Vagina (tissue), 2 donors: Measurements from ENCODE around the gene TXNL1. TPM values are rescaled to one million over a fixed set of nuclear protein-coding genes. Genes with fewer than 3 reads are reported as not detected.

ENCODE experiments used
- DNase-seq, 2 donors: peaks; one replicate each; pipeline ENCODE4 v3.0.0-alpha.2; 2017; ENCODE audit errors: extremely low spot score in 2 of 2
- H3K27ac ChIP-seq: fragments of 200-600 bp; sonication (generic); one replicate; pipeline ENCODE4 v1.5.1; 2019
- H3K27me3 ChIP-seq: fragments of 200-600 bp; sonication (generic); one replicate; pipeline ENCODE4 v1.5.1; 2019
- H3K36me3 ChIP-seq, 2 donors: fragments of 200-600 bp; sonication (generic); one replicate each; pipeline ENCODE4 v1.5.1; 2017 to 2019
- H3K4me1 ChIP-seq: fragments of 200-600 bp; sonication (generic); one replicate; pipeline ENCODE4 v1.5.1; 2019
- H3K4me3 ChIP-seq, 2 donors: fragments of 200-600 bp; sonication (generic); 1 replicate in 1 of 2; 2 replicates in 1 of 2; pipeline ENCODE4 v1.5.1; 2016 to 2019
- H3K9me3 ChIP-seq: fragments of 200-600 bp; sonication (generic); one replicate; pipeline ENCODE4 v1.5.1; 2019
- CTCF ChIP-seq, 3 experiments: fragments of 450-650 bp in 2 of 3; fragments of 200-600 bp in 1 of 3; sonication (generic) in 1 of 3; IDR thresholded peaks; one replicate each; pipeline ENCODE4 v1.5.1; 2017 to 2019; ENCODE audit warnings: antibody characterized with exemption in 3 of 3, mild to moderate bottlenecking in 2 of 3, moderate library complexity in 2 of 3
- POLR2A ChIP-seq, 2 donors: fragments of 450-650 bp; IDR thresholded peaks; one replicate each; pipeline ENCODE4 v1.6.1; 2017; ENCODE audit warnings: antibody characterized with exemption in 2 of 2, mild to moderate bottlenecking in 2 of 2, moderate library complexity in 2 of 2
- POLR2AphosphoS5 ChIP-seq, 2 donors: sonication (generic); formaldehyde crosslinking; IDR thresholded peaks; one replicate each; pipeline ENCODE4 v1.9.0; 2017; ENCODE audit warnings: antibody characterized with exemption in 2 of 2, mild to moderate bottlenecking in 2 of 2, low read depth in 1 of 2; ENCODE audit not compliant: insufficient read depth in 1 of 2
- intact Hi-C: fragments of 100-400 bp; cut with DNase I; formaldehyde crosslinking; loops from one replicate; pipeline ENCODE4 v1.15.1; 2023
- total RNA-seq: library from RNA; depleted of rRNA; stranded (reverse); fragments of >200 nt; gene quantifications from one replicate; pipeline ENCODE4 v1.2.3, GENCODE V29; 2016

TXNL1 gene
- total RNA-seq, 1 donor from 2014 or later, result 26.3 TPM

- H3K4me1 ChIP-seq, result peaks cover 19% of the 10 kb centered on the region
- no peaks in the 10 kb centered on the region for H3K36me3 ChIP-seq
- DNase-seq, result no peak
- intact Hi-C loops, result no loop called here
- TF ChIP-seq CTCF (IDR thresholded peaks at IDR 0.05), result no peak
- TF ChIP-seq POLR2AphosphoS5 (IDR thresholded peaks at IDR 0.05; ENCODE audit: insufficient read depth in 1 of 2, low read depth in 1 of 2), result no peak
- no peak for TF ChIP-seq POLR2A (IDR thresholded peaks at IDR 0.05)
- no peak overlapping the region for H3K4me3 ChIP-seq
- H3K27me3 ChIP-seq, result no peaks in the 10 kb centered on the region
- no peak overlapping the region for H3K27ac ChIP-seq
- no peaks in the 10 kb centered on the region for H3K9me3 ChIP-seq
Measured at GRCh38 chr18:56569416-56569815, 69.0 kb downstream of the TXNL1 start.

GRCh38 chr18:56568986-56569385 lies 69.4 kb downstream of the TXNL1 start:
- Histone ChIP-seq H3K4me3 (no peak overlapping the region), H3K36me3 (no peaks in the 10 kb centered on the region), H3K27ac (no peak overlapping the region), H3K9me3 (no peaks in the 10 kb centered on the region), H3K27me3 (no peaks in the 10 kb centered on the region), H3K4me1 (peaks cover 18% of the 10 kb centered on the region)
- DNase-seq, result no peak
- TF ChIP-seq POLR2AphosphoS5 (IDR thresholded peaks at IDR 0.05; ENCODE audit: insufficient read depth in 1 of 2, low read depth in 1 of 2) (no peak), POLR2A (IDR thresholded peaks at IDR 0.05) (no peak), CTCF (IDR thresholded peaks at IDR 0.05) (no peak)
- intact Hi-C loops, result no loop called here

GRCh38 chr18:56565551-56566345 lies 72.6 kb downstream of the TXNL1 start:
- no peaks in the 10 kb centered on the region for H3K36me3 ChIP-seq
- peaks cover 18% of the 10 kb centered on the region for H3K4me1 ChIP-seq
- peak overlapping the region; percentile 64 for H3K27ac ChIP-seq
- no peak for DNase-seq
- no peaks in the 10 kb centered on the region for H3K9me3 ChIP-seq
- TF ChIP-seq CTCF (IDR thresholded peaks at IDR 0.05) (no peak), POLR2AphosphoS5 (IDR thresholded peaks at IDR 0.05; ENCODE audit: insufficient read depth in 1 of 2, low read depth in 1 of 2) (peak in 1 of 2 donors; percentile 36)
- intact Hi-C loops, result no loop called here
- no peaks in the 10 kb centered on the region for H3K27me3 ChIP-seq
- no peak overlapping the region for H3K4me3 ChIP-seq

GRCh38 chr18:56565046-56565445 lies 73.3 kb downstream of the TXNL1 start:
- Histone ChIP-seq H3K27ac (peak overlapping the region; percentile 57), H3K4me1 (peaks cover 18% of the 10 kb centered on the region)
- TF ChIP-seq POLR2AphosphoS5 (IDR thresholded peaks at IDR 0.05; ENCODE audit: insufficient read depth in 1 of 2, low read depth in 1 of 2), result no peak
- no peak for TF ChIP-seq POLR2A (IDR thresholded peaks at IDR 0.05)
- no peak for TF ChIP-seq CTCF (IDR thresholded peaks at IDR 0.05)

GRCh38 chr18:56563568-56563967 lies 74.8 kb downstream of the TXNL1 start:
- peak overlapping the region; percentile 57 for H3K27ac ChIP-seq

More at GRCh38 chr18:56565046-56565445, 73.3 kb downstream of the TXNL1 start:
- no peaks in the 10 kb centered on the region for H3K36me3 ChIP-seq
- DNase-seq, result no peak
- no peaks in the 10 kb centered on the region for H3K9me3 ChIP-seq
- no peak overlapping the region for H3K4me3 ChIP-seq
- no peaks in the 10 kb centered on the region for H3K27me3 ChIP-seq
- intact Hi-C loops, result no loop called here

More at GRCh38 chr18:56563568-56563967, 74.8 kb downstream of the TXNL1 start:
- H3K4me1 ChIP-seq, result peaks cover 18% of the 10 kb centered on the region
- no peaks in the 10 kb centered on the region for H3K36me3 ChIP-seq
- intact Hi-C loops, result no loop called here
- H3K4me3 ChIP-seq, result no peak overlapping the region
- H3K27me3 ChIP-seq, result no peaks in the 10 kb centered on the region
- no peaks in the 10 kb centered on the region for H3K9me3 ChIP-seq
- TF ChIP-seq POLR2AphosphoS5 (IDR thresholded peaks at IDR 0.05; ENCODE audit: insufficient read depth in 1 of 2, low read depth in 1 of 2), result no peak
- TF ChIP-seq CTCF (IDR thresholded peaks at IDR 0.05), result no peak
- TF ChIP-seq POLR2A (IDR thresholded peaks at IDR 0.05), result no peak
- DNase-seq, result no peak
